Testis (tissue), 3 donors: ENCODE data around the gene MSLN. TPM values are rescaled to one million over a fixed set of nuclear protein-coding genes. Genes with fewer than 3 reads are reported as not detected.

Experiments used
- DNase-seq: peaks from one replicate; pipeline ENCODE4 v3.0.0-alpha.2; 2019
- H3K27ac ChIP-seq, 2 donors: fragments of 200-600 bp; sonication (generic); one replicate each; pipeline ENCODE4 v1.5.1; 2019
- H3K27me3 ChIP-seq: fragments of 200-600 bp; sonication (generic); one replicate; pipeline ENCODE4 v1.5.1; 2019
- H3K36me3 ChIP-seq: fragments of 200-600 bp; sonication (generic); one replicate; pipeline ENCODE4 v1.5.1; 2017; ENCODE audit warnings: low read depth; ENCODE audit errors: missing control alignments
- H3K4me1 ChIP-seq: fragments of 200-600 bp; sonication (generic); one replicate; pipeline ENCODE4 v1.5.1; 2019
- H3K4me3 ChIP-seq, 2 donors: fragments of 200-600 bp; sonication (generic); one replicate each; pipeline ENCODE4 v1.5.1; 2017 to 2019
- H3K9me3 ChIP-seq: fragments of 200-600 bp; sonication (generic); one replicate; pipeline ENCODE4 v1.5.1; 2017
- CTCF ChIP-seq, 3 experiments: fragments of 450-650 bp in 2 of 3; fragments of 200-600 bp in 1 of 3; sonication (generic) in 1 of 3; IDR thresholded peaks; one replicate each; pipeline ENCODE4 v1.5.1; 2016 to 2019; ENCODE audit warnings: antibody characterized with exemption in 3 of 3, mild to moderate bottlenecking in 2 of 3, moderate library complexity in 1 of 3
- POLR2A ChIP-seq: fragments of 450-650 bp; IDR thresholded peaks from one replicate; pipeline ENCODE4 v1.6.1; 2017; ENCODE audit warnings: antibody characterized with exemption, mild to moderate bottlenecking, moderate library complexity
- WGBS, 2 donors: methylation state at CpG; one replicate each; pipeline ENCODE4 v1.1.5; 2018; 5-methylcytosine and 5-hydroxymethylcytosine counted together
- intact Hi-C: fragments of 100-400 bp; cut with DNase I; formaldehyde crosslinking; loops from one replicate; pipeline ENCODE4 v1.15.1; 2023; ENCODE audit warnings: low total_unique reads
- polyA plus RNA-seq: library from polyadenylated mRNA; stranded (reverse); fragments of 350-450 nt; fragmentation: Illumina TruSeq; extraction: RNeasy Lipid Tissue Mini Kit (QIAGEN cat#74804); gene quantifications from one replicate; pipeline ENCODE4 v1.2.3, GENCODE V29; 2014; ENCODE audit warnings: low read depth, low replicate concordance; ENCODE audit not compliant: insufficient read depth
- total RNA-seq, 2 donors: library from RNA; depleted of rRNA; stranded (reverse); fragments of >200 nt; gene quantifications; one replicate each; pipeline ENCODE4 v1.2.3, GENCODE V29; 2016

MSLN gene
- total and polyA plus RNA-seq, 3 donors from 2014 or later, result 1.5 to 18.5 (median 2.8) TPM

- no peak for TF ChIP-seq POLR2A
- TF ChIP-seq CTCF (IDR thresholded peaks at IDR 0.05), result no peak
- intact Hi-C loops, result no loop called here
- no peaks in the 10 kb centered on the region for H3K36me3 ChIP-seq
- peaks cover 30% of the 10 kb centered on the region for H3K4me1 ChIP-seq
- no peaks in the 10 kb centered on the region for H3K27me3 ChIP-seq
- H3K9me3 ChIP-seq, result no peaks in the 10 kb centered on the region
- no peak overlapping the region for H3K27ac ChIP-seq
- no peak overlapping the region for H3K4me3 ChIP-seq
- 83% methylated on average over 14 to 32 of the region's 32 CpGs for WGBS, 2 donors
- no peak for DNase-seq
Observed at GRCh38 chr16:717450-718245, 42.9 kb upstream of the MSLN start.

GRCh38 chr16:718389-718788 is 42.1 kb upstream of the MSLN start:
- TF ChIP-seq CTCF (IDR thresholded peaks at IDR 0.05), result no peak
- no peak for TF ChIP-seq POLR2A
- intact Hi-C loops, result no loop called here
- 88 to 93% methylated on average over 5 to 9 of the region's 9 CpGs for WGBS, 2 donors
- no peaks in the 10 kb centered on the region for H3K9me3 ChIP-seq
- H3K36me3 ChIP-seq, result no peaks in the 10 kb centered on the region
- H3K27ac ChIP-seq, result no peak overlapping the region
- H3K4me3 ChIP-seq, result no peak overlapping the region
- DNase-seq, result no peak
- no peaks in the 10 kb centered on the region for H3K27me3 ChIP-seq
- peaks cover 30% of the 10 kb centered on the region for H3K4me1 ChIP-seq

- no peak for TF ChIP-seq POLR2A
- no peak for TF ChIP-seq CTCF (IDR thresholded peaks at IDR 0.05)
- no peak for DNase-seq
- Histone ChIP-seq H3K4me1 (peaks cover 30% of the 10 kb centered on the region), H3K36me3 (no peaks in the 10 kb centered on the region), H3K9me3 (no peaks in the 10 kb centered on the region), H3K4me3 (no peak overlapping the region), H3K27ac (no peak overlapping the region), H3K27me3 (no peaks in the 10 kb centered on the region)
- intact Hi-C loops, result no loop called here
- 88 to 94% methylated on average over 6 of the region's 6 CpGs for WGBS, 2 donors
Observed at GRCh38 chr16:718922-719321, 41.6 kb upstream of the MSLN start.

- Histone ChIP-seq H3K4me3 (peak overlapping the region in 1 of 2 donors; percentile 69), H3K27me3 (no peaks in the 10 kb centered on the region), H3K27ac (peak overlapping the region in 1 of 2 donors; percentile 65), H3K4me1 (peaks cover 23% of the 10 kb centered on the region), H3K9me3 (no peaks in the 10 kb centered on the region), H3K36me3 (no peaks in the 10 kb centered on the region)
- no peak for DNase-seq
- TF ChIP-seq CTCF (IDR thresholded peaks at IDR 0.05), result no peak
- no peak for TF ChIP-seq POLR2A
- 6 to 7% methylated on average over 7 to 16 of the region's 16 CpGs for WGBS, 2 donors
- intact Hi-C loops, result no loop called here
Observed at GRCh38 chr16:719815-720446, 40.6 kb upstream of the MSLN start.
